HEK293 (cell line): ENCODE data around the gene FAM120B.

Experiments used
- CTCF ChIA-PET: fragments of 350-600 bp; formaldehyde crosslinking; extraction: SDS; loops from one replicate; lab custom pipeline; 2021; ENCODE audit warnings: antibody characterized with exemption; lab: Yijun Ruan, JAX
- POLR2A ChIA-PET: fragments of 300-600 bp; formaldehyde crosslinking; extraction: SDS; loops from one replicate; lab custom pipeline; 2020; ENCODE audit warnings: antibody characterized with exemption, inconsistent platforms; lab: Yijun Ruan, JAX
- H3K27ac ChIP-seq: fragments of 200-500 bp; sonication (Bioruptor generic); 2 replicates; pipeline ENCODE4 v1.5.1; 2014; ENCODE audit warnings: low read depth, low read length, control low read depth, inconsistent platforms; ENCODE audit errors: extremely low read depth
- H3K36me3 ChIP-seq, 2 experiments: fragments of 200-500 bp in 1 of 2; sonication (Bioruptor generic) in 1 of 2; 1 replicate in 1 of 2; 2 replicates in 1 of 2; pipeline ENCODE4 v1.5.1; 2014 to 2017; ENCODE audit warnings: inconsistent platforms in 2 of 2, low read length in 2 of 2; ENCODE audit not compliant: control insufficient read depth in 2 of 2, insufficient read depth in 1 of 2
- H3K4me1 ChIP-seq: fragments of 200-500 bp; sonication (Bioruptor generic); 2 replicates; pipeline ENCODE4 v1.5.1; 2014; ENCODE audit warnings: mild to moderate bottlenecking, low read length, inconsistent platforms; ENCODE audit not compliant: control insufficient read depth, insufficient read depth
- H3K4me3 ChIP-seq: 2 replicates; pipeline ENCODE4 v1.5.1; 2011; ENCODE audit warnings: low read depth, mild to moderate bottlenecking, control low read depth, low read length, moderate library complexity
- H3K9me3 ChIP-seq: fragments of 200-500 bp; sonication (Bioruptor generic); 2 replicates; pipeline ENCODE4 v1.5.1; 2014; ENCODE audit warnings: low read depth, low read length, inconsistent platforms; ENCODE audit not compliant: control insufficient read depth, insufficient read depth
- KLF7 ChIP-seq: fragments of 450-650 bp; formaldehyde crosslinking; IDR thresholded peaks from 2 replicates; pipeline ENCODE4 v1.5.1; 2016; ENCODE audit warnings: missing biosample characterization, missing genetic modification characterization, borderline replicate concordance
- RBAK ChIP-seq: fragments of 450-650 bp; formaldehyde crosslinking; IDR thresholded peaks from 2 replicates; pipeline ENCODE4 v1.5.1; 2016; ENCODE audit warnings: missing biosample characterization, missing genetic modification characterization
- TRIM28 ChIP-seq: IDR thresholded peaks from 2 replicates; pipeline ENCODE4 v1.6.1; 2011; ENCODE audit warnings: low read length, control low read depth, borderline replicate concordance
- YY1 ChIP-seq: fragments of 450-650 bp; formaldehyde crosslinking; IDR thresholded peaks from 2 replicates; pipeline ENCODE4 v1.5.1; 2018; ENCODE audit warnings: missing biosample characterization, missing genetic modification characterization
- ZBTB48 ChIP-seq: fragments of 450-650 bp; formaldehyde crosslinking; IDR thresholded peaks from 2 replicates; pipeline ENCODE4 v1.5.1; 2016; ENCODE audit warnings: missing biosample characterization, missing genetic modification characterization
- ZBTB7A ChIP-seq: fragments of 450-650 bp; formaldehyde crosslinking; IDR thresholded peaks from 2 replicates; pipeline ENCODE4 v1.5.1; 2016; ENCODE audit warnings: low read depth, missing biosample characterization, missing genetic modification characterization
- ZEB2 ChIP-seq: fragments of 450-650 bp; formaldehyde crosslinking; IDR thresholded peaks from 2 replicates; pipeline ENCODE4 v1.5.1; 2016; ENCODE audit warnings: missing biosample characterization, missing genetic modification characterization
- ZFP69B ChIP-seq: fragments of 450-650 bp; formaldehyde crosslinking; IDR thresholded peaks from 2 replicates; pipeline ENCODE4 v1.5.1; 2016; ENCODE audit warnings: missing biosample characterization, missing genetic modification characterization
- ZNF2 ChIP-seq: fragments of 450-650 bp; formaldehyde crosslinking; IDR thresholded peaks from 2 replicates; pipeline ENCODE4 v1.5.1; 2016; ENCODE audit warnings: missing biosample characterization, missing genetic modification characterization
- ZNF394 ChIP-seq: fragments of 450-650 bp; formaldehyde crosslinking; IDR thresholded peaks from 2 replicates; pipeline ENCODE4 v1.5.1; 2016; ENCODE audit warnings: missing biosample characterization, missing genetic modification characterization, mild to moderate bottlenecking, moderate library complexity, borderline replicate concordance
- ZNF426 ChIP-seq: fragments of 450-650 bp; formaldehyde crosslinking; IDR thresholded peaks from 2 replicates; pipeline ENCODE4 v1.5.1; 2017; ENCODE audit warnings: missing biosample characterization, missing genetic modification characterization, mild to moderate bottlenecking, inconsistent platforms, moderate library complexity
- ZNF677 ChIP-seq: fragments of 450-650 bp; IDR thresholded peaks from 2 replicates; pipeline ENCODE4 v1.5.0; 2018; ENCODE audit warnings: missing biosample characterization, mild to moderate bottlenecking, missing genetic modification characterization, moderate library complexity
- ZNF747 ChIP-seq: fragments of 450-650 bp; formaldehyde crosslinking; IDR thresholded peaks from 2 replicates; pipeline ENCODE4 v1.5.1; 2016; ENCODE audit warnings: missing biosample characterization, missing genetic modification characterization
- ZNF843 ChIP-seq: fragments of 450-650 bp; formaldehyde crosslinking; IDR thresholded peaks from 2 replicates; pipeline ENCODE4 v1.5.1; 2016; ENCODE audit warnings: missing biosample characterization, missing genetic modification characterization
- TF ChIP-seq, protein P1 (sequence below): fragments of 450-650 bp; IDR thresholded peaks from 2 replicates; pipeline ENCODE4 v1.5.1; 2018; ENCODE audit warnings: missing biosample characterization, missing genetic modification characterization
- TF ChIP-seq, protein P2 (sequence below): fragments of 450-650 bp; formaldehyde crosslinking; IDR thresholded peaks from 2 replicates; pipeline ENCODE4 v1.5.1; 2016; ENCODE audit warnings: missing biosample characterization, missing genetic modification characterization, borderline replicate concordance
- TF ChIP-seq, protein P3 (sequence below): fragments of 450-650 bp; formaldehyde crosslinking; IDR thresholded peaks from 2 replicates; pipeline ENCODE4 v1.5.1; 2016; ENCODE audit warnings: missing biosample characterization, missing genetic modification characterization, low read depth
- TF ChIP-seq, protein P4 (sequence below): fragments of 450-650 bp; formaldehyde crosslinking; IDR thresholded peaks from 2 replicates; pipeline ENCODE4 v1.5.1; 2016; ENCODE audit warnings: missing biosample characterization, missing genetic modification characterization
- TF ChIP-seq, protein P5 (sequence below): fragments of 450-650 bp; IDR thresholded peaks from 2 replicates; pipeline ENCODE4 v1.5.1; 2018; ENCODE audit warnings: missing biosample characterization, mild to moderate bottlenecking, missing genetic modification characterization

The FAM120B gene

DNA sequence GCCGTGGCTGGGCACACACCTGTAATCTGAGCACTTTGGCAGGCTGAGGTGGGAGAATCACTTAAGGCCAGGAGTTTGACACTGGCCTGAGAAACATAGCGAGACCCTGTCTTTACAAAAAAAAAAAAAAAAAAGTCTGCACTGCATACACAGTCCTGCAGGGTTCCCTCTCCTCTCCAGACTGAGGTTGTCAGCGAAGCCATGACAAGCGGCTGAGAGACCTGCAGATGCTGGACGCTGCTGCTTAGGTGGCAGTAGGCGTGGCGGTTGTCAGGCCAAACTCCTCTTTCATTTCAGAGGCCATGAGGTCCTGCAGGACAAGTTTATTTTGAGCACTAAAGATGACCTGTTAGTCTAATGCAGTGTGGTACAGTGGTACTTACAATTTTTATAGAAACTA lies 86.5 kb downstream of the FAM120B start:
- no peak overlapping the region for H3K27ac ChIP-seq
- H3K4me1 ChIP-seq: 0 out of 2 replicates have a peak, but pooled peaks cover 5% of the 10 kb centered on the region
- H3K36me3 ChIP-seq: peaks cover 16 to 95% of the 10 kb centered on the region in 2 experiments
- no peak overlapping the region for H3K4me3 ChIP-seq
- no peaks in the 10 kb centered on the region for H3K9me3 ChIP-seq
- POLR2A ChIA-PET: no interaction called here
- TF ChIP-seq, protein P1, sequence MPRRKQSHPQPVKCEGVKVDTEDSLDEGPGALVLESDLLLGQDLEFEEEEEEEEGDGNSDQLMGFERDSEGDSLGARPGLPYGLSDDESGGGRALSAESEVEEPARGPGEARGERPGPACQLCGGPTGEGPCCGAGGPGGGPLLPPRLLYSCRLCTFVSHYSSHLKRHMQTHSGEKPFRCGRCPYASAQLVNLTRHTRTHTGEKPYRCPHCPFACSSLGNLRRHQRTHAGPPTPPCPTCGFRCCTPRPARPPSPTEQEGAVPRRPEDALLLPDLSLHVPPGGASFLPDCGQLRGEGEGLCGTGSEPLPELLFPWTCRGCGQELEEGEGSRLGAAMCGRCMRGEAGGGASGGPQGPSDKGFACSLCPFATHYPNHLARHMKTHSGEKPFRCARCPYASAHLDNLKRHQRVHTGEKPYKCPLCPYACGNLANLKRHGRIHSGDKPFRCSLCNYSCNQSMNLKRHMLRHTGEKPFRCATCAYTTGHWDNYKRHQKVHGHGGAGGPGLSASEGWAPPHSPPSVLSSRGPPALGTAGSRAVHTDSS: no peak
- no peak for TF ChIP-seq RBAK (tag by site-specific recombination)
- TF ChIP-seq ZFP69B: no peak
- TF ChIP-seq, all 188 proteins: peak for 0
- CTCF ChIA-PET: interaction anchor here (0.9 kb wide), 1 partner anchor 561 kb away, joined by 3 read pairs; no protein-coding TSS in a partner anchor

DNA sequence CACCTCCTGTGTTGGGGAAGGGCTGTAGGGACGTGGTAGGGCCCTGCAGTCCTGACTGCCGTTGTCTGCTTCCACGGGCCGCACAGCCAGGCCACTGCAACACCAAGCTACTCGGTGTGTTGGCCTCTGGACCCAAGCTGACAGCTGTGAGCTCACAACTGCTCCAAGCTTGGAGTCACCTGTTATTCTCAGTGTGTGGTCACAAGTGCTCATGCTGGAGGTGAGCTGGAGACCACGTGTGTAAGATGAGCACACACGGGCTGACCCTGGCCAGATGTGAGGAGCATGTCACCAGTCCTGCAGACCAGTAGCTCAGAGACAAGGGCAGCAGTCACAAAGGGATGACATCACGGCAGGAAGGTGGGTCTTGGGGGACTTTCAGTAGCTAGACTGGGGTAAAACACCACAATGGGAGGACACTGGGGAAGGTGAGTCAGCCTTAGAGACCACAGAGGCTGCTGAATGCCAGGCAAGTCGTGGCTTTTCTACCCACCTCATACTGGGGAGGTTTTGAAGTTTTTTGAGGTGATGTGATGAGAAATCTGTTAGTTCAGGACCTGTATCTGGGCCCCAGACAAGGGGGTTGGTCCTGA lies 87.3 kb downstream of the FAM120B start:
- CTCF ChIA-PET: interaction anchor here (0.9 kb wide), 1 partner anchor 562 kb away, joined by 3 read pairs; no protein-coding TSS in a partner anchor
- H3K4me3 ChIP-seq: no peak overlapping the region
- 0 out of 2 replicates have a peak, but pooled peaks cover 5% of the 10 kb centered on the region for H3K4me1 ChIP-seq
- POLR2A ChIA-PET: no interaction called here
- no peak for TF ChIP-seq KLF7 (tag by site-specific recombination)
- no peak for TF ChIP-seq ZNF843 (tag by site-specific recombination)
- no peak for TF ChIP-seq ZNF426 (tag by site-specific recombination)
- no peak for TF ChIP-seq ZNF394
- no peak for TF ChIP-seq ZBTB7A (tag by site-specific recombination)
- TF ChIP-seq, protein P2, sequence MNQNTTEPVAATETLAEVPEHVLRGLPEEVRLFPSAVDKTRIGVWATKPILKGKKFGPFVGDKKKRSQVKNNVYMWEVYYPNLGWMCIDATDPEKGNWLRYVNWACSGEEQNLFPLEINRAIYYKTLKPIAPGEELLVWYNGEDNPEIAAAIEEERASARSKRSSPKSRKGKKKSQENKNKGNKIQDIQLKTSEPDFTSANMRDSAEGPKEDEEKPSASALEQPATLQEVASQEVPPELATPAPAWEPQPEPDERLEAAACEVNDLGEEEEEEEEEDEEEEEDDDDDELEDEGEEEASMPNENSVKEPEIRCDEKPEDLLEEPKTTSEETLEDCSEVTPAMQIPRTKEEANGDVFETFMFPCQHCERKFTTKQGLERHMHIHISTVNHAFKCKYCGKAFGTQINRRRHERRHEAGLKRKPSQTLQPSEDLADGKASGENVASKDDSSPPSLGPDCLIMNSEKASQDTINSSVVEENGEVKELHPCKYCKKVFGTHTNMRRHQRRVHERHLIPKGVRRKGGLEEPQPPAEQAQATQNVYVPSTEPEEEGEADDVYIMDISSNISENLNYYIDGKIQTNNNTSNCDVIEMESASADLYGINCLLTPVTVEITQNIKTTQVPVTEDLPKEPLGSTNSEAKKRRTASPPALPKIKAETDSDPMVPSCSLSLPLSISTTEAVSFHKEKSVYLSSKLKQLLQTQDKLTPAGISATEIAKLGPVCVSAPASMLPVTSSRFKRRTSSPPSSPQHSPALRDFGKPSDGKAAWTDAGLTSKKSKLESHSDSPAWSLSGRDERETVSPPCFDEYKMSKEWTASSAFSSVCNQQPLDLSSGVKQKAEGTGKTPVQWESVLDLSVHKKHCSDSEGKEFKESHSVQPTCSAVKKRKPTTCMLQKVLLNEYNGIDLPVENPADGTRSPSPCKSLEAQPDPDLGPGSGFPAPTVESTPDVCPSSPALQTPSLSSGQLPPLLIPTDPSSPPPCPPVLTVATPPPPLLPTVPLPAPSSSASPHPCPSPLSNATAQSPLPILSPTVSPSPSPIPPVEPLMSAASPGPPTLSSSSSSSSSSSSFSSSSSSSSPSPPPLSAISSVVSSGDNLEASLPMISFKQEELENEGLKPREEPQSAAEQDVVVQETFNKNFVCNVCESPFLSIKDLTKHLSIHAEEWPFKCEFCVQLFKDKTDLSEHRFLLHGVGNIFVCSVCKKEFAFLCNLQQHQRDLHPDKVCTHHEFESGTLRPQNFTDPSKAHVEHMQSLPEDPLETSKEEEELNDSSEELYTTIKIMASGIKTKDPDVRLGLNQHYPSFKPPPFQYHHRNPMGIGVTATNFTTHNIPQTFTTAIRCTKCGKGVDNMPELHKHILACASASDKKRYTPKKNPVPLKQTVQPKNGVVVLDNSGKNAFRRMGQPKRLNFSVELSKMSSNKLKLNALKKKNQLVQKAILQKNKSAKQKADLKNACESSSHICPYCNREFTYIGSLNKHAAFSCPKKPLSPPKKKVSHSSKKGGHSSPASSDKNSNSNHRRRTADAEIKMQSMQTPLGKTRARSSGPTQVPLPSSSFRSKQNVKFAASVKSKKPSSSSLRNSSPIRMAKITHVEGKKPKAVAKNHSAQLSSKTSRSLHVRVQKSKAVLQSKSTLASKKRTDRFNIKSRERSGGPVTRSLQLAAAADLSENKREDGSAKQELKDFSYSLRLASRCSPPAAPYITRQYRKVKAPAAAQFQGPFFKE (tag by site-specific recombination): no peak
- no peaks in the 10 kb centered on the region for H3K9me3 ChIP-seq
- peaks cover 16 to 90% of the 10 kb centered on the region in 2 experiments for H3K36me3 ChIP-seq
- no peak overlapping the region for H3K27ac ChIP-seq

DNA sequence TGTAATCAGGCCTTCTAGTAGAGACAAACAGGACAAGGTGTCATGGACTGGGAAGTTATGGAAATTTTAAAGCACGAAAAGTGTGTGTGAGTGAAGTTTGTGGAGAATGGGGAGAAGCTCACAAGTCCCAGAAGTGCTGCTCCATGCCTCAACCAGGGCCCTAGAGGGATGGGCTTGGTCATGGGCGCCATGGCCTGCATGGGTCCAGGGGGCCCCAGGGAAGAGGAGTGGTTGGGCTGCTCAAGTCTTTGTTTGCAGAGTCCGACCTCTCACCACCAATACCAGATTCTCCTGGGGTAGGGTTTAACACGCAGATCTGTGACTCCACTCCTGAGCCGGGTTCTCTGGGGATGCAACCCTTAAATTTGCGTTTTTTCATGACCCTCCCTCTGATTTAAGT lies 88.4 kb downstream of the FAM120B start:
- H3K9me3 ChIP-seq: no peaks in the 10 kb centered on the region
- H3K36me3 ChIP-seq: peaks cover 12 to 84% of the 10 kb centered on the region in 2 experiments
- H3K4me3 ChIP-seq: no peak overlapping the region
- POLR2A ChIA-PET: no interaction called here
- no peak overlapping the region for H3K27ac ChIP-seq
- 0 out of 2 replicates have a peak, but pooled peaks cover 2% of the 10 kb centered on the region for H3K4me1 ChIP-seq
- CTCF ChIA-PET: interaction anchor here (0.7 kb wide), 1 partner anchor 42 kb away, joined by 4 read pairs; no protein-coding TSS in a partner anchor
- no peak for TF ChIP-seq ZNF747 (tag by site-specific recombination)
- no peak for TF ChIP-seq ZEB2 (tag by site-specific recombination)
- TF ChIP-seq, protein P3, sequence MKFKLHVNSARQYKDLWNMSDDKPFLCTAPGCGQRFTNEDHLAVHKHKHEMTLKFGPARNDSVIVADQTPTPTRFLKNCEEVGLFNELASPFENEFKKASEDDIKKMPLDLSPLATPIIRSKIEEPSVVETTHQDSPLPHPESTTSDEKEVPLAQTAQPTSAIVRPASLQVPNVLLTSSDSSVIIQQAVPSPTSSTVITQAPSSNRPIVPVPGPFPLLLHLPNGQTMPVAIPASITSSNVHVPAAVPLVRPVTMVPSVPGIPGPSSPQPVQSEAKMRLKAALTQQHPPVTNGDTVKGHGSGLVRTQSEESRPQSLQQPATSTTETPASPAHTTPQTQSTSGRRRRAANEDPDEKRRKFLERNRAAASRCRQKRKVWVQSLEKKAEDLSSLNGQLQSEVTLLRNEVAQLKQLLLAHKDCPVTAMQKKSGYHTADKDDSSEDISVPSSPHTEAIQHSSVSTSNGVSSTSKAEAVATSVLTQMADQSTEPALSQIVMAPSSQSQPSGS (tag by site-specific recombination): no peak
- TF ChIP-seq YY1 (tag by site-specific recombination): no peak
- TF ChIP-seq, protein P4, sequence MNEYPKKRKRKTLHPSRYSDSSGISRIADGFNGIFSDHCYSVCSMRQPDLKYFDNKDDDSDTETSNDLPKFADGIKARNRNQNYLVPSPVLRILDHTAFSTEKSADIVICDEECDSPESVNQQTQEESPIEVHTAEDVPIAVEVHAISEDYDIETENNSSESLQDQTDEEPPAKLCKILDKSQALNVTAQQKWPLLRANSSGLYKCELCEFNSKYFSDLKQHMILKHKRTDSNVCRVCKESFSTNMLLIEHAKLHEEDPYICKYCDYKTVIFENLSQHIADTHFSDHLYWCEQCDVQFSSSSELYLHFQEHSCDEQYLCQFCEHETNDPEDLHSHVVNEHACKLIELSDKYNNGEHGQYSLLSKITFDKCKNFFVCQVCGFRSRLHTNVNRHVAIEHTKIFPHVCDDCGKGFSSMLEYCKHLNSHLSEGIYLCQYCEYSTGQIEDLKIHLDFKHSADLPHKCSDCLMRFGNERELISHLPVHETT (tag by site-specific recombination): no peak
- TF ChIP-seq, protein P5, sequence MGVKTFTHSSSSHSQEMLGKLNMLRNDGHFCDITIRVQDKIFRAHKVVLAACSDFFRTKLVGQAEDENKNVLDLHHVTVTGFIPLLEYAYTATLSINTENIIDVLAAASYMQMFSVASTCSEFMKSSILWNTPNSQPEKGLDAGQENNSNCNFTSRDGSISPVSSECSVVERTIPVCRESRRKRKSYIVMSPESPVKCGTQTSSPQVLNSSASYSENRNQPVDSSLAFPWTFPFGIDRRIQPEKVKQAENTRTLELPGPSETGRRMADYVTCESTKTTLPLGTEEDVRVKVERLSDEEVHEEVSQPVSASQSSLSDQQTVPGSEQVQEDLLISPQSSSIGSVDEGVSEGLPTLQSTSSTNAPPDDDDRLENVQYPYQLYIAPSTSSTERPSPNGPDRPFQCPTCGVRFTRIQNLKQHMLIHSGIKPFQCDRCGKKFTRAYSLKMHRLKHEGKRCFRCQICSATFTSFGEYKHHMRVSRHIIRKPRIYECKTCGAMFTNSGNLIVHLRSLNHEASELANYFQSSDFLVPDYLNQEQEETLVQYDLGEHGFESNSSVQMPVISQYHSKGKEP: no peak
- no peak for TF ChIP-seq ZBTB48
- TF ChIP-seq ZNF2: no peak
- TF ChIP-seq ZNF677 (tag by site-specific recombination): no peak
- no peak for TF ChIP-seq TRIM28
